NCI-H510A (cell line): ENCODE data around the gene HPSE2.

Experiments
- DNase-seq: peaks from one replicate; lab custom pipeline; 2025; lab: John Stamatoyannopoulos, UW

The HPSE2 gene

DNA sequence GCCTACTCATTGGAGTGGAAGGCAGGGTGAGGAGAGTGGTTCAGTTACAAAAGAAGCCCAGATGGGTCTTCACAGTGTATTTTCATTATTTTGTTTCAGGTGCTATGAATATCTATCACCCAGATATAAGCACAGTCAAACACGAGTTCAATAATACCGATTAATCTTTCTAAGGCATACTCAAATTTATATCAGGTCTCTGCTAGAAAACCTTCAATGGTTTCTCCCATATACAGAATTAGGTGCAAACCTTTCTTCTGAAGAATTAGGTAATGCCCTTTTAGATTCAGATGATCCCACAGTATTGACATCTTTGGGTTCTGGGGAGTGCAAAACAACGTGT is 774.2 kb downstream of the HPSE2 start:
- DNase-seq, result no peak

DNA sequence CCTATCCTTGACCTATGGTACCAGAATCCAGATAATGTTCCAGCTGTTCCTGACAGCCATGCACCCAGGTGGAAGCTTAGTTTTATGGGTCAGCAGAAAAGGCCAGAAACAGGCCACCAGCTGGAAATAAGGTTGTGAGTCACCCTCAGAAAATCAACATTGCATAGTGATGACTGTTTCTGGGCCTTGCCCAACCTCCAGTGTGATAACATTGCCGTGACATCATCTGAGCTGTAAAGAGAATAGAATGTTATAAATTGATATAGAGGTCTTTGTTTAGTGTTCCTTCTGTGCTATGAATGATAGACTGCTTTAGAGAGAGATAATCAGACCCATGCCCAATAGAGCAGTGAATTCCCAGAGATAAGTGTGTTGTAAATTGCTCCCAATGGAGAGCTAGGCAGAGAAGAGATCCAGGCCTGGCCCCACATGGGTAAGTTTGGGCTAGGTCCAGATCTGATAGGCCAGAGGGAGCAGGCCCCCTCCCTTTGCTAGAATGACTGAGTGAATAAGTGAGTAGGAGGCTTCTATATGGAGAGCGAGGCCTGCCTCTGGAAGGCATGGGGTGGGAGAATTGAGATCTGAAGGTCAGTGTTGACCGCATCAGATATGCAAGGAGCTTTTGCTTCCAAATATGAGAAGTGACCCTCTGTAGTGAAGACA is 774.7 kb downstream of the HPSE2 start:
- DNase-seq, result no peak

DNA sequence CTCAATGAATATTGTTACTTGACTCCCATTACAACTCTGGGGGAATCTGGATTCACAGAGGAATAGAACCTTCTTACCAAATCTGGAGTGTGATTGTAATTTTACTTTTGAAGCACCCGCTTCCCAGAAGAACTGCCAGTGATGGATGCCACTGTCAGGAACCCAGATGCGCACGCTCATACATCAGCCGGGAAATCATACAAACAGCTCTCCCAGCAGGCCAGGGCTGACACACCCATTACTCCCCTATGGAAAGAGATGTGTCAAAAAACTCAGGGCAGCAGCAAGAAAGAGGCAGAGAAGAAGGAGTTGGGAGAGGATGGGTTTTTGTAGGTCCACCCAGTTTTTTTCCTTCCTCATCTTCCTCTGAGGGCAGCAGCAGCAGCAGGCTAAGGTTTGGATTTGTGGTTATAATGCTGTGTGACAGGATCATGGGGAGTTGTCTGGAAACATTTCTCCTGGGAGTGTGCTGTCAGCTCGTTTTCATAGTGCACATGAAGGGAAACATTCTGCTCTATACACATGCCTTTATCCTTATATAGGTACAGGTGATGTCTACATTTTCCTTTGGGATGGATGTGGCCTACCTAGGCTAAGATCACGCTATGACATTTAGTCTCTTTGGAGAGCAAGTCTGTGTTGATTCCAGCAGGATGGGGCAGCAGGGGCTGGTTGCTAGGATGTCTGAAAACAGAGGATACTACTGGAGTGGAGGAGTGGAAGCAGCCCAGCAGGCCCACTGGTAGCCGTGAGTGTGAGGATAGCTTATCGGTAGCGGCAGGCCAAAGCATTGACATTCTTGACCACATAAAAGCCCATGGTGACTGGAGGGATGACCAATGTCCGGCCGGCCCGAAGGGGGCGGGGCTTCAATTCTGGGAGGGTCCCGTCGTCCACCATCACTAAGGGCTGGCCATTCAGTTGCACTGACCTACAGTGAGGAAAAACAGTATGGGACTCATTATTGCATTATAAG is 776.6 kb downstream of the HPSE2 start:
- no peak for DNase-seq

- no peak for DNase-seq
Observed at GRCh38 chr10:98457721-98458120, 777.9 kb downstream of the HPSE2 start.

GRCh38 chr10:98456686-98457482 is 778.8 kb downstream of the HPSE2 start:
- no peak for DNase-seq

GRCh38 chr10:98456043-98456570 is 779.5 kb downstream of the HPSE2 start:
- no peak for DNase-seq

DNA sequence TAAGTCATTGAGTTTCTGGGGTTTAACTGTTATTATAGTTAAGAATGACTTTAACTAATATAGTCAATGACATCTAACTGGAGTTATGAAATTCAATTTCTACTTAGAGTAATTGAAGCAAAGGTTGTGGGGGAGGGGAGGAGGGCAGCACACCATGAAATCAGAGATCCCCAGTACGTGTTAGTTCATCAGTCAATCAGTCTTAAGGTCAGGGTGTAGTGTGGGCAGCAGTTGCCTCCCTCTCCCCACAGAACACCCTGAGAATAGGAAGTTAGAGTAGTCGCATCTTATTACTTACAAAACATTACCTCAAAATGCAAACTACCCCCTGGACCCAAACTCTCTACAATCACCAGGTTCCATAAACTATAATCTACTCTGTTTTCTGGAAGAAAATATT is 781.9 kb downstream of the HPSE2 start:
- DNase-seq, result no peak

DNA sequence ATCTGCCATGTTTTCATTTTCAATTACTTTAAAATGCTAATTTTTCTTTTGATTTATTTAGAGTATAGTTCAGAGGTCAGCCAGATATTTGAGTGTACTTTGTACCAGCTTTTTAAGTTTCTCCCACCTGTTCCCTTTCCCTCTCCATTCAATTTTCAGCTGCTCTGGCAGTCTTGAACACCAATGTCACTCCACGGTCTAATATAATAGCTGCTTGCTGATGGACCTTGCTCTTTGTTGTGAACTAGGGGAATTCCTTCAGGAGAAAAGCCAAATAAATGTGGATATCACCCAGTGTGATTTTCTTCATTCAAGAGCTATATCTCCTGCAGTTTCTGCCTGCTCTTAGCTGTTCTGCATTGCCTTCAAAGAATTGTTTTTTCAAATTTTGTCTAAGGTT is 785.0 kb downstream of the HPSE2 start:
- no peak for DNase-seq

GRCh38 chr10:98449287-98449686 is 786.4 kb downstream of the HPSE2 start:
- DNase-seq, result no peak

GRCh38 chr10:98446661-98447221 is 788.9 kb downstream of the HPSE2 start, which contains the start of gene HPS1:
Gene HPS1, minus strand, starts transcription at chr10:98446935. Its CDS starts 3,695 bp downstream, at chr10:98443240.
- peak; percentile 75 for DNase-seq

GRCh38 chr10:98446151-98446660 is 789.4 kb downstream of the HPSE2 start:
- no peak for DNase-seq

DNA sequence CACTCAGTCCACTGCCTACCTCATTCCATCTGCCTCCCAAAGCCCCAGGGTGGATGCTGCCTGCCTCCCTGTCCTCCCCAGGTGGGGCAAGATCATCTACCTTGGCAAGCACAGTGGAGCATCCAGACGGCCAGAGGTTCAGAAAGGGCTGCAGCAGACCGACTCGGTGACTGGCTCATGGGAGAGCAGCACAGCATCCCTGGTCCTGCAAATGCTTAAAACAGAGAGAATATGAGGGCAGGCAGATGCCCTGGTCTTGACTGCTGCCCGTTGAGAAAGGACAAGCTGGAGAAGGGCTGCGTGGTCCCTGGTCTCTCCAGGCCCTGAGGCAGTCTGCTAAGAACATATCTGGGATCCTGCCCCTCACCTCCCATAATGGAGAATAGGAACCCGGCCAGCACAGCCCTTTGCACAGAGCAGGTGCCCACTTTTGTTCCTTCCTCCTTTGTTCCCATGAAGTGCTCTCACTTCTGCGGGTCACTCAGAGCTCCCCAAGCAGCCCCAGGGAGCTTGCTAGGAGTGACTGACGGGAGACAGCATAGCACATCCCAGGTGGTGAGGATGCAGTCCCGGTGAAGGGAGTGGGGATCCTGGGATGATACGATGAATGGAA is 790.3 kb downstream of the HPSE2 start:
- no peak for DNase-seq

DNA sequence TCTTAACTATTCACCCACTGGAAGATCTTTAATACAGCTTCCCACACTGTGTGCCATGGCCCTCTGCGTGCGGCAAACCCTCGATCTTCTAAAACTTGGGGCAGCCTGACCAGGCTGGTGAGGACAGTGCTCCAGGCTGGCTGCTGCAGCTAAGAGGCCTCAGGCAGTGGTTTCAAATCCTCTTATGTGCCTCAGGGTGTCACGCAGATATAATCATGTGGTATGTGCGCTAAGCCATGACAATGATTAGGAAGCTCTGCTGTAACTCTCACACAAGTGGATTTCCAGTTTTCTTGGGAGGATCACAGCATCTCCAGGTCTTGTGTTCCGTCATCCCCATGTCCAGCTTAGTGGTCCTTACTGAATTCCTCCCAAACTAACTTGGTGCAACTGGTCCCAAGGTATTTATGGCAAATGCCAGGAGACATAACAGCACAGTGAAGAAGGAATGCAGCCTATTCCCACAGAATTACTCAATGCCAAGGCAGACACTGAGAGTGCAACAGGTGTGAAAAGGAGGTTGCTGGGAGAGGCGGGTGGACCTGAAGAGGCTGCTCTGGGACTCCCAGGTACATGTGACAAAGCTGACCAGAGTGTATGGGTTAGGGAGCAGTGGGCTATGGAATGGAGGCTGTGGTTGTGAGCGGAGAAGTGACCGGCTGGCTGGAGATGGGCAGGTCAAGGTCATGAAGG is 791.2 kb downstream of the HPSE2 start:
- DNase-seq, result no peak

- no peak for DNase-seq
Observed at GRCh38 chr10:98438715-98439114, 796.9 kb downstream of the HPSE2 start.

DNA sequence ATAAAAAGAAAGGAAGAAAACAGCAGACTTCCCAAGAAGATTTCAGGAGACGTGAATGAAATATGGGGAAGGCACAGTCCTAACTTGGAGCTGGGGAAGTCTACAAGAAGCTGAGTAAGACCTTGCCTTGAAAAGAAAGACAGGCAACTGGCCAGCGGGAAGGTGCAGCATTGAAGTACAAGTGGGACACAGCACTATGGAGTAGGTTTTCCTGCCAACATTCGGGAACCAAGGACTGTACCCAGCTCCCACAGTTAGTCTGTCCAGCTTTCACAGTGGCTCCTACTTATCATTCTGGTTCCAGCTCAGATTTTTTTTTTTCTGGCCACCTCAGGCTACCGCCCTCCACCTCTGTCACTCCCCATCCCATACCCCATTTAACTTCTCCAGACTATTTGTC is 798.9 kb downstream of the HPSE2 start:
- no peak for DNase-seq

- no peak for DNase-seq
Observed at GRCh38 chr10:98435178-98435577, 800.5 kb downstream of the HPSE2 start.

GRCh38 chr10:98433881-98434732 is 801.5 kb downstream of the HPSE2 start:
- DNase-seq, result no peak

DNA sequence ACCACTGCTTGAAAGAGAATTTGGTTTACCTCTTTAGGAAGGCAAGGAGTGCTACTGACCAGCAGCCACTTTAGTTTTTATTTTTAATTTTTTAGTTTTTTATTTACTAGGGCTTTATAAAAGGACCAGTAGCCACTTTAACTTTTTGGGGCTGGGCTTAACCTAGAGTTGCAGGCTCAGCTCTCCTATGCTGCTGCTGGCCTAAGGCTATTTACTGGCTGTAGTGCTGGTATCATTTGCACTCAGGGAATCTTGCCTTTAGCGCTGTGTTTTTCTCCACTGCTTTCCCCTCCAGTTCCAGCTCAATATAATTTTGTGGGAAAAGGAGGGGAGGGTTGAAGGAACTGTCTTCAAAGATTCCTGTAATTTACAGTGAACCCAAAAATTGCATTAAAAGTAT is 802.3 kb downstream of the HPSE2 start:
- no peak for DNase-seq

- DNase-seq, result no peak
Observed at GRCh38 chr10:98432330-98432729, 803.3 kb downstream of the HPSE2 start.

- DNase-seq, result no peak
Observed at GRCh38 chr10:98431016-98431415, 804.6 kb downstream of the HPSE2 start.
